ENCODE data around the gene DDI1. TPM values are rescaled to one million over a fixed set of nuclear protein-coding genes. Genes with fewer than 3 reads are reported as not detected.

DDI1 gene
- total and polyA plus RNA-seq, 2 experiments from 2014 or later = 0.13 TPM; not detected in 1

GRCh38 chr11:104057908-104058307 is 21.5 kb downstream of the DDI1 start:
- H3K9me3 Mint-ChIP-seq = no peaks in the 10 kb centered on the region
- peaks cover 9% of the 10 kb centered on the region for H3K4me1 ChIP-seq (ENCODE audit: insufficient read depth)
- H3K4me3 ChIP-seq = no peak overlapping the region
- ATAC-seq (no peak), DNase-seq (ENCODE audit: low spot score) (no peak)
- no peak overlapping the region for H3K27ac Mint-ChIP-seq
- peaks cover 20% of the 10 kb centered on the region for H3K4me1 Mint-ChIP-seq
- no peaks in the 10 kb centered on the region for H3K79me2 ChIP-seq (replicated peaks; ENCODE audit: insufficient read depth)
- no peak overlapping the region for H3K4me3 Mint-ChIP-seq
- TF ChIP-seq EZH2phosphoT487 (IDR thresholded peaks at IDR 0.05; ENCODE audit: unreplicated experiment) (no peak), EZH2 (IDR thresholded peaks at IDR 0.05; ENCODE audit: low read depth, unreplicated experiment) (no peak), NANOG (IDR thresholded peaks at IDR 0.05; ENCODE audit: borderline replicate concordance) (no peak), CREB1 (CRISPR knock-in tag; IDR thresholded peaks at IDR 0.05; ENCODE audit: low read depth) (no peak), ZNF462 (CRISPR knock-in tag; IDR thresholded peaks at IDR 0.05) (no peak), STAT1 (IDR thresholded peaks at IDR 0.05; ENCODE audit: unreplicated experiment) (no peak), POLR2AphosphoS5 (IDR thresholded peaks at IDR 0.05; ENCODE audit: low read depth) (no peak), ZNF114 (CRISPR knock-in tag; IDR thresholded peaks at IDR 0.05) (no peak)
- H3K36me3 ChIP-seq (ENCODE audit: insufficient read depth) = no peaks in the 10 kb centered on the region
- H3K36me3 Mint-ChIP-seq (ENCODE audit: low read depth) = no peaks in the 10 kb centered on the region
- no peak overlapping the region for H3K27ac ChIP-seq (ENCODE audit: low read depth)
- H3K27me3 ChIP-seq (ENCODE audit: insufficient read depth) = no peaks in the 10 kb centered on the region
- no peaks in the 10 kb centered on the region for H3K27me3 Mint-ChIP-seq (ENCODE audit: insufficient read depth, low read depth, poor library complexity)
- H2AFZ ChIP-seq = no peak overlapping the region
- H4K20me1 ChIP-seq (replicated peaks; ENCODE audit: insufficient read depth) = no peaks in the 10 kb centered on the region
- H3K9me2 ChIP-seq (ENCODE audit: insufficient read depth) = no peaks in the 10 kb centered on the region
- no peak overlapping the region for H3K4me2 ChIP-seq
- no peaks in the 10 kb centered on the region for H3F3A ChIP-seq (replicated peaks; ENCODE audit: low read depth)

Measured in GM23338 (cell line).